ENCODE measurements around the gene JMJD8. TPM values are rescaled to one million over a fixed set of nuclear protein-coding genes. Genes with fewer than 3 reads are reported as not detected.

Gene JMJD8
- total and polyA plus RNA-seq, 9 of the 15 experiments (the other 6 are each of a cell fraction or from before 2014, with no cell fraction given), result 1.2 to 50.6 (median 29.3) TPM

- TF ChIP-seq ZNF277 (CRISPR knock-in tag; IDR thresholded peaks at IDR 0.05; ENCODE audit: borderline replicate concordance) (no peak), JUN (IDR thresholded peaks at IDR 0.05; ENCODE audit: borderline replicate concordance, low read depth, low read length) (no peak), JUN (CRISPR knock-in tag; IDR thresholded peaks at IDR 0.05; ENCODE audit: borderline replicate concordance) (peak; percentile 86; the same call in 1 of the 2 replicates), NELFE (IDR thresholded peaks at IDR 0.05; ENCODE audit: insufficient read depth, insufficient read length) (no peak), E2F6 (IDR thresholded peaks at IDR 0.05; ENCODE audit: borderline replicate concordance in 1 of 2, extremely low read depth in 1 of 2, insufficient read depth in 1 of 2, insufficient read length in 1 of 2, low read depth in 1 of 2, low read length in 1 of 2, poor library complexity in 1 of 2, severe bottlenecking in 1 of 2) (peak in 1 of 2 experiments; percentile 41), U2AF1 (optimal IDR thresholded peaks at IDR 0.05; ENCODE audit: low read depth, low read length) (no peak), THRAP3 (IDR thresholded peaks at IDR 0.05; ENCODE audit: borderline replicate concordance) (no peak), MTA2 (IDR thresholded peaks at IDR 0.05; ENCODE audit: low read depth) (no peak), FIP1L1 (IDR thresholded peaks at IDR 0.05; ENCODE audit: low read depth, low read length, poor library complexity, severe bottlenecking) (peak; percentile 62), ESRRA (IDR thresholded peaks at IDR 0.05; ENCODE audit: borderline replicate concordance, low read depth) (no peak), HNRNPL (IDR thresholded peaks at IDR 0.05; ENCODE audit: low read depth, low read length) (no peak), ARID1B (IDR thresholded peaks at IDR 0.05) (no peak), NCOA4 (IDR thresholded peaks at IDR 0.05; ENCODE audit: partially characterized antibody) (no peak), PTTG1 (tag; IDR thresholded peaks at IDR 0.05; ENCODE audit: low read depth) (no peak), PHB (CRISPR knock-in tag; IDR thresholded peaks at IDR 0.05) (no peak), SMAD2 (IDR thresholded peaks at IDR 0.05; ENCODE audit: low read depth, low read length) (no peak), ZNF699 (CRISPR knock-in tag; IDR thresholded peaks at IDR 0.05; ENCODE audit: insufficient replicate concordance) (no peak), ZBTB7A (IDR thresholded peaks at IDR 0.05; ENCODE audit: borderline replicate concordance, control insufficient read depth, low read depth, low read length) (peak; percentile 77; the same call in 1 of the 2 replicates), MNT (conservative IDR thresholded peaks at IDR 0.05) (peak in 1 of 2 experiments; percentile 72; a peak in 2 of 4 replicates), FOXJ2 (tag; IDR thresholded peaks at IDR 0.05) (no peak), FUS (optimal IDR thresholded peaks at IDR 0.05; ENCODE audit: low read depth, low read length) (peak; percentile 40), FOXP1 (CRISPR knock-in tag; IDR thresholded peaks at IDR 0.05) (peak; percentile 86; the same call in 1 of the 2 replicates)
Observed at GRCh38 chr16:700684-701584, 16.8 kb upstream of the JMJD8 start (continued).

Measured in K562 (cell line).